Measurements from ENCODE around the gene ZNF609. TPM values are rescaled to one million over a fixed set of nuclear protein-coding genes. Genes with fewer than 3 reads are reported as not detected.

Gene ZNF609
- total and polyA plus RNA-seq, 2 of the 13 experiments (the other 11 are each of a cell fraction or from before 2014, with no cell fraction given) = 8.9 to 9.9 TPM

GRCh38 chr15:64678126-64678819 lies 217.9 kb downstream of the ZNF609 start (continued):
- no peak for TF ChIP-seq ZNF614 (CRISPR knock-in tag; IDR thresholded peaks at IDR 0.05; ENCODE audit: borderline replicate concordance)
- no peak for TF ChIP-seq GLMP (CRISPR knock-in tag; IDR thresholded peaks at IDR 0.05; ENCODE audit: borderline replicate concordance)
- no peak for TF ChIP-seq TERF1 (CRISPR knock-in tag; IDR thresholded peaks at IDR 0.05)

- Histone ChIP-seq H3K79me2 (ENCODE audit: insufficient read depth, low read length) (no peaks in the 10 kb centered on the region), H3K27ac (ENCODE audit: extremely low read length, insufficient read depth, low read length) (no peak overlapping the region), H3K4me2 (ENCODE audit: low read depth, low read length) (no peak overlapping the region), H3K4me3 (replicated peaks in 1 of 3; ENCODE audit: insufficient read depth in 1 of 3, low read depth in 2 of 3, low read length in 3 of 3) (no peak overlapping the region), H3K36me3 (replicated peaks in 1 of 2; ENCODE audit: control insufficient read depth in 1 of 2, insufficient read depth in 2 of 2, low read length in 2 of 2) (peaks cover 30 to 87% of the 10 kb centered on the region in 2 experiments), H3K9me3 (ENCODE audit: low read length) (no peaks in the 10 kb centered on the region), H3K27me3 (ENCODE audit: control insufficient read depth in 1 of 2, insufficient read depth in 2 of 2, low read length in 2 of 2) (no peaks in the 10 kb centered on the region), H3K9ac (ENCODE audit: insufficient read depth, low read depth, low read length) (no peak overlapping the region), H2AFZ (ENCODE audit: low read length) (no peak overlapping the region), H4K20me1 (ENCODE audit: insufficient read depth, low read length) (no peaks in the 10 kb centered on the region), H3K4me1 (ENCODE audit: insufficient read depth, low read length) (no peaks in the 10 kb centered on the region)
- ChIA-PET POLR2A (no interaction called here), CTCF (ENCODE audit: low intra/inter-chr PET ratio, low total read pairs) (no interaction called here)
- WGBS (ENCODE audit: low lambda C conversion rate) = 89% methylated on average over 2 of the region's 2 CpGs
- TF ChIP-seq ZNF792 (CRISPR knock-in tag; IDR thresholded peaks at IDR 0.05) (no peak), ZNF784 (CRISPR knock-in tag; IDR thresholded peaks at IDR 0.05; ENCODE audit: borderline replicate concordance) (no peak), ZC3H4 (CRISPR knock-in tag; IDR thresholded peaks at IDR 0.05; ENCODE audit: borderline replicate concordance) (no peak), ADNP (CRISPR knock-in tag; IDR thresholded peaks at IDR 0.05) (no peak), MLX (CRISPR knock-in tag; IDR thresholded peaks at IDR 0.05) (no peak), MAZ (IDR thresholded peaks at IDR 0.05; ENCODE audit: borderline replicate concordance, low read depth, low read length) (no peak), MAZ (CRISPR knock-in tag; IDR thresholded peaks at IDR 0.05; ENCODE audit: low read depth) (no peak), POGK (CRISPR knock-in tag; conservative IDR thresholded peaks at IDR 0.05) (no peak), PRMT3 (CRISPR knock-in tag; IDR thresholded peaks at IDR 0.05; ENCODE audit: borderline replicate concordance, low read depth) (no peak), FOXC1 (CRISPR knock-in tag; IDR thresholded peaks at IDR 0.05; ENCODE audit: borderline replicate concordance) (no peak), MED1 (CRISPR knock-in tag; IDR thresholded peaks at IDR 0.05) (no peak), ZBTB7A (CRISPR knock-in tag; IDR thresholded peaks at IDR 0.05) (no peak), FIP1L1 (IDR thresholded peaks at IDR 0.05; ENCODE audit: borderline replicate concordance, insufficient read depth, low read depth, low read length) (no peak), HCFC1 (IDR thresholded peaks at IDR 0.05; ENCODE audit: low read depth, low read length) (no peak), U2AF1 (optimal IDR thresholded peaks at IDR 0.05; ENCODE audit: low read depth, low read length) (no peak)
- in situ Hi-C loops (cut with HindIII; ENCODE audit: extremely low pct_ligation_motif_present, low pct_unique_long_range_greater_than_20kb) = loop anchor here (25.0 kb wide), 1 partner anchor 468 kb away; no protein-coding TSS in a partner anchor
- BruUV-seq (replicated peaks) = no TSS peak
- DNase-seq (ENCODE audit: low spot score) (no peak), FAIRE-seq (no peak), ATAC-seq (no peak)
- intact Hi-C loops (cut with micrococcal nuclease; ENCODE audit: unreplicated experiment) = loop anchor here (5.0 kb wide), 1 partner anchor 518 kb away; the partner anchor contains the start of gene PPIB
These were observed 219.7 kb downstream of the ZNF609 start for GRCh38 chr15:64680097-64680496.
